K562 (cell line): ENCODE results near the gene LATS1. TPM values are rescaled to one million over a fixed set of nuclear protein-coding genes. Genes with fewer than 3 reads are reported as not detected.

Source experiments
- HDAC6 ChIP-seq: IDR thresholded peaks from 2 replicates; pipeline ENCODE4 v1.6.1; 2012; ENCODE audit warnings: low read depth, mild to moderate bottlenecking, control low read depth, inconsistent platforms, low read length, moderate library complexity
- HIVEP1 ChIP-seq: fragments of 250-450 bp; sonication (Bioruptor Pico); IDR thresholded peaks from 2 replicates; pipeline ENCODE4 v1.4.0; 2020; ENCODE audit warnings: mild to moderate bottlenecking
- IRF2 ChIP-seq: sonication (generic); formaldehyde crosslinking; IDR thresholded peaks from 2 replicates; pipeline ENCODE4 v1.8.1; 2022; ENCODE audit warnings: mild to moderate bottlenecking, missing genetic modification reagents
- NCOA1 ChIP-seq: fragments of 450-650 bp; IDR thresholded peaks from 2 replicates; pipeline ENCODE4 v1.6.1; 2016; ENCODE audit warnings: low read depth
- NEUROD1 ChIP-seq: fragments of 150-350 bp; IDR thresholded peaks from 2 replicates; pipeline ENCODE4 v1.6.1; 2014; ENCODE audit warnings: borderline replicate concordance, low read length, low read depth; ENCODE audit not compliant: partially characterized antibody
- PHTF2 ChIP-seq: fragments of 250-450 bp; sonication (Bioruptor Pico); IDR thresholded peaks from 2 replicates; pipeline ENCODE4 v1.5.0; 2021; ENCODE audit warnings: mild to moderate bottlenecking
- SAFB2 ChIP-seq: fragments of 200-400 bp; formaldehyde crosslinking; IDR thresholded peaks from 2 replicates; pipeline ENCODE4 v1.6.1; 2018; ENCODE audit warnings: borderline replicate concordance, low read length, low read depth, moderate library complexity; ENCODE audit not compliant: severe bottlenecking
- SMAD4 ChIP-seq: fragments of 250-450 bp; sonication (Bioruptor Pico); conservative IDR thresholded peaks from 2 replicates; pipeline ENCODE4 v1.8.0; 2021; ENCODE audit warnings: inconsistent platforms, mild to moderate bottlenecking, moderate library complexity
- TAF15 ChIP-seq: fragments of 200-400 bp; formaldehyde crosslinking; IDR thresholded peaks from 2 replicates; pipeline ENCODE4 v1.6.1; 2017; ENCODE audit warnings: mild to moderate bottlenecking, low read depth, low read length, moderate library complexity
- TEAD4 ChIP-seq, 2 experiments: sonication (generic) in 1 of 2; formaldehyde crosslinking in 1 of 2; IDR thresholded peaks; 2 replicates each; pipeline versions ENCODE4 v1.6.1 to v1.8.0; 2012 to 2022; ENCODE audit warnings: borderline replicate concordance in 1 of 2, inconsistent platforms in 1 of 2, low read length in 1 of 2, mild to moderate bottlenecking in 1 of 2, missing genetic modification reagents in 1 of 2
- TSHZ1 ChIP-seq: fragments of 250-450 bp; sonication (Bioruptor Pico); IDR thresholded peaks from 2 replicates; pipeline ENCODE4 v1.4.0; 2020; ENCODE audit warnings: mild to moderate bottlenecking, moderate library complexity
- ZBTB49 ChIP-seq: sonication (generic); formaldehyde crosslinking; IDR thresholded peaks from 2 replicates; pipeline ENCODE4 v1.8.0; 2022; ENCODE audit warnings: missing genetic modification reagents, mild to moderate bottlenecking, borderline replicate concordance
- ZKSCAN3 ChIP-seq: fragments of 250-450 bp; sonication (Bioruptor Pico); IDR thresholded peaks from 2 replicates; pipeline ENCODE4 v1.4.0; 2020
- ZNF121 ChIP-seq: sonication (generic); formaldehyde crosslinking; conservative IDR thresholded peaks from 2 replicates; pipeline ENCODE4 v1.8.0; 2022; ENCODE audit warnings: missing genetic modification reagents
- polyA plus RNA-seq, 8 experiments: library from polyadenylated mRNA; depleted of rRNA in 4 of 8; stranded (reverse) in 5 of 8; unstranded in 3 of 8; fragments of >200 nt; fragmentation: Nextera tagmentation in 2 of 8; fragmentation: Illumina TruSeq in 1 of 8; extraction: Ambion mirVana in 2 of 8; extraction: Trizol in 1 of 8; gene quantifications; 2 replicates each; pipeline versions ENCODE4 v1.2.1 to v1.2.3, GENCODE V29; 2011 to 2014; ENCODE audit warnings: inconsistent platforms in 1 of 8, missing spikeins in 1 of 8
- total RNA-seq, 7 experiments: library from RNA; depleted of rRNA in 6 of 7; stranded (reverse); fragments of >200 nt in 6 of 7; fragmentation: Illumina TruSeq in 2 of 7; extraction: Trizol in 2 of 7; gene quantifications; 2 replicates each; pipeline versions ENCODE4 v1.2.1 to v1.2.3, GENCODE V29; 2011 to 2021; ENCODE audit warnings: low replicate concordance in 1 of 7
- TF ChIP-seq, protein P1 (sequence below), 3 experiments: IDR thresholded peaks in 2 of 3; conservative IDR thresholded peaks in 1 of 3; 2 replicates each; pipeline ENCODE4 v1.5.1; 2011 to 2012; ENCODE audit warnings: low read length in 3 of 3, mild to moderate bottlenecking in 3 of 3, control low read depth in 2 of 3, improper control_type of control experiment in 1 of 3, inconsistent platforms in 1 of 3, low read depth in 1 of 3, mixed read lengths in 1 of 3, moderate library complexity in 1 of 3; ENCODE audit not compliant: insufficient read depth in 2 of 3
- TF ChIP-seq, protein P2 (sequence below): fragments of 450-650 bp; formaldehyde crosslinking; IDR thresholded peaks from 2 replicates; pipeline ENCODE4 v1.4.0; 2020; ENCODE audit warnings: mild to moderate bottlenecking, moderate library complexity

The LATS1 gene
- total and polyA plus RNA-seq, 9 of the 15 experiments (the other 6 are each of a cell fraction or from before 2014, with no cell fraction given): 5.0 to 36.3 (median 18.4) TPM

DNA sequence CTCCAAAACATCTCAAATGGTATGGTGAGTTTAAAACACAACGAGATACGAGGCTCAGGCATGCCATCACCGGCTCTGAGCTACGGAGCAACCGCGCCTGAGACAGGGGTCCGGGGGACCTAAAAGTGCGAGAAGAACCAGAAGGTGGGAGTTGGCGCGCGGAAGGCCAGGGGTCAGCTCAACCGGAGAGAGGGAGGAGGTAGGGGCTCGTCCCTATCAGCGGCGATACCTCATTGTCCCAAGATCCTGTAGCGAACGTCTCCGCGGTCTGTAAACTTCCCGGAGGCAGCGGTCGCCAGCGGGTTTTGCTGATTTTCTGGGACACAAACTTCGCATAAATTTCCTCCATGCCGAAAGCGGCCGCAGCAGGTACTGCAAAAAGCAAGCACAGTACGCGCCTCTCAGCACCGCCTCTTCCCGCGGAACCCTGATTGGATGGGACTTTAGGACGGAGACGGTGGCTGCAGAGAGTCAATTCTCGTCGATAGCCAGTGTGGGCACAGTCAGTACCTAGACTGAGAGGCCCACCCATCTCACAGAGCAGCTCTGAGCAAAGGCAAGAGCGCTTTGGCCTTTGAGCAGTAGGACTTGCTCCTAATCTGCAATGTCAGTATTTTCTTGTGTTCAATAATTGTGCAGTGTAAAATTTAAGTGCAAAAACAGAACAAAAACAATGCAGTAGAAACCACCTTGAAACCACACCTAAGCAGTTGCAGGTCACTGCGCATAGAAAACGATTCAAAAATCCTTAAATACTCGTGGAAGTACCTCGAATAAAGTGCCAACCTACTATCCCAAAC is 28.4 kb upstream of the LATS1 start, which contains the start of gene NUP43 (continued):
- TF ChIP-seq, protein P1, sequence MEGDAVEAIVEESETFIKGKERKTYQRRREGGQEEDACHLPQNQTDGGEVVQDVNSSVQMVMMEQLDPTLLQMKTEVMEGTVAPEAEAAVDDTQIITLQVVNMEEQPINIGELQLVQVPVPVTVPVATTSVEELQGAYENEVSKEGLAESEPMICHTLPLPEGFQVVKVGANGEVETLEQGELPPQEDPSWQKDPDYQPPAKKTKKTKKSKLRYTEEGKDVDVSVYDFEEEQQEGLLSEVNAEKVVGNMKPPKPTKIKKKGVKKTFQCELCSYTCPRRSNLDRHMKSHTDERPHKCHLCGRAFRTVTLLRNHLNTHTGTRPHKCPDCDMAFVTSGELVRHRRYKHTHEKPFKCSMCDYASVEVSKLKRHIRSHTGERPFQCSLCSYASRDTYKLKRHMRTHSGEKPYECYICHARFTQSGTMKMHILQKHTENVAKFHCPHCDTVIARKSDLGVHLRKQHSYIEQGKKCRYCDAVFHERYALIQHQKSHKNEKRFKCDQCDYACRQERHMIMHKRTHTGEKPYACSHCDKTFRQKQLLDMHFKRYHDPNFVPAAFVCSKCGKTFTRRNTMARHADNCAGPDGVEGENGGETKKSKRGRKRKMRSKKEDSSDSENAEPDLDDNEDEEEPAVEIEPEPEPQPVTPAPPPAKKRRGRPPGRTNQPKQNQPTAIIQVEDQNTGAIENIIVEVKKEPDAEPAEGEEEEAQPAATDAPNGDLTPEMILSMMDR (IDR thresholded peaks at IDR 0.05 in 2 of 3, conservative IDR thresholded peaks at IDR 0.05 in 1 of 3; ENCODE audit: insufficient read depth in 2 of 3, low read depth in 1 of 3, low read length in 3 of 3): peak; percentile 61 to 75 (median 71)
- TF ChIP-seq, protein P2, sequence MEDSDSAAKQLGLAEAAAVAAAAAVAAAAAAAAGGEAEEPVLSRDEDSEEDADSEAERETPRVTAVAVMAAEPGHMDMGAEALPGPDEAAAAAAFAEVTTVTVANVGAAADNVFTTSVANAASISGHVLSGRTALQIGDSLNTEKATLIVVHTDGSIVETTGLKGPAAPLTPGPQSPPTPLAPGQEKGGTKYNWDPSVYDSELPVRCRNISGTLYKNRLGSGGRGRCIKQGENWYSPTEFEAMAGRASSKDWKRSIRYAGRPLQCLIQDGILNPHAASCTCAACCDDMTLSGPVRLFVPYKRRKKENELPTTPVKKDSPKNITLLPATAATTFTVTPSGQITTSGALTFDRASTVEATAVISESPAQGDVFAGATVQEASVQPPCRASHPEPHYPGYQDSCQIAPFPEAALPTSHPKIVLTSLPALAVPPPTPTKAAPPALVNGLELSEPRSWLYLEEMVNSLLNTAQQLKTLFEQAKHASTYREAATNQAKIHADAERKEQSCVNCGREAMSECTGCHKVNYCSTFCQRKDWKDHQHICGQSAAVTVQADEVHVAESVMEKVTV (CRISPR knock-in tag): no peak
- TF ChIP-seq ZNF121 (no peak), TAF15 (no peak), ZBTB49 (CRISPR knock-in tag) (no peak), HIVEP1 (CRISPR knock-in tag) (no peak), SAFB2 (no peak), NEUROD1 (peak; percentile 90), PHTF2 (no peak), NCOA1 (peak; percentile 40), ZKSCAN3 (CRISPR knock-in tag) (no peak), TSHZ1 (CRISPR knock-in tag) (no peak), SMAD4 (CRISPR knock-in tag) (0 out of 2 replicates have a peak, but pooled peaks have one; percentile 42), IRF2 (no peak), HDAC6 (no peak), TEAD4 (IDR thresholded peaks at IDR 0.05; ENCODE audit: low read length) (no peak), TEAD4 (CRISPR knock-in tag; IDR thresholded peaks at IDR 0.05; ENCODE audit: borderline replicate concordance) (no peak)
